Neural cell (in vitro differentiated cells): Measurements from ENCODE around the gene LRRC49.

Source experiments
- CTCF ChIP-seq: fragments of 450-650 bp; IDR thresholded peaks from 2 replicates; pipeline ENCODE4 v1.5.1; 2014; ENCODE audit warnings: antibody characterized with exemption, mild to moderate bottlenecking, moderate library complexity; ENCODE audit not compliant: poor library complexity, severe bottlenecking
- POLR2AphosphoS5 ChIP-seq: IDR thresholded peaks from 2 replicates; pipeline ENCODE4 v1.6.1; 2012

GRCh38 chr15:70916531-70916930, 23.9 kb downstream of the LRRC49 start:
- TF ChIP-seq POLR2AphosphoS5 (no peak), CTCF (no peak)
